HG02884 (cell line): ENCODE measurements around the gene ESF1.

Experiments
- ATAC-seq: cut with Tn5 transposase; IDR thresholded peaks from one replicate; pipeline ENCODE4 v1.9.1; 2021; ENCODE audit warnings: mild to moderate bottlenecking, moderate library complexity; ENCODE audit not compliant: unreplicated experiment

ESF1 gene

GRCh38 chr20:13784893-13785715 is at the start of gene ESF1, which contains the start of gene NDUFAF5:
Gene ESF1 (minus strand): TSS chr20:13784919. CDS start chr20:13783140, 1,779 bp downstream.
Gene NDUFAF5 (plus strand): TSS chr20:13785028. CDS start chr20:13785069, 41 bp downstream.
- ATAC-seq: peak; percentile 97

DNA sequence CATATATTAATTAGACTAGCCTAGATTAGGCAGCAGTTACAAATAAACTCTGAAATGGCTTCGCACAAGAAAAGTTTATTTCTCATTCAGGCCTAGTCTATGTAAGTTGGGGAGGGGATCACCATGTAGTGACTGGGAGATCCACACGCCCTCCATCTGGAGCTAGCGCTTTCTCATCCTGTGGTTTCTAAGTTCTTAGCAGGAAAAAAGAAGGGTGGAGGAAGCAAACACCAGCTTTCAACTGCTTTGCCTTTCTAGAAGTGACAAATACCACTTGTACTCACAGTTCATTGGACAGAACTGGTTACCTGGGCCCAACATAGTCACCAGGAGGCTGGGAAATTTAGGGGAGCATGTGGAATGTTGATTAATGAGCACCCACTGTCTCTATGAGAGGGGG is 46.8 kb upstream of the ESF1 start:
- no peak for ATAC-seq

GRCh38 chr20:13825465-13825864 is 40.7 kb upstream of the ESF1 start:
- ATAC-seq: no peak

DNA sequence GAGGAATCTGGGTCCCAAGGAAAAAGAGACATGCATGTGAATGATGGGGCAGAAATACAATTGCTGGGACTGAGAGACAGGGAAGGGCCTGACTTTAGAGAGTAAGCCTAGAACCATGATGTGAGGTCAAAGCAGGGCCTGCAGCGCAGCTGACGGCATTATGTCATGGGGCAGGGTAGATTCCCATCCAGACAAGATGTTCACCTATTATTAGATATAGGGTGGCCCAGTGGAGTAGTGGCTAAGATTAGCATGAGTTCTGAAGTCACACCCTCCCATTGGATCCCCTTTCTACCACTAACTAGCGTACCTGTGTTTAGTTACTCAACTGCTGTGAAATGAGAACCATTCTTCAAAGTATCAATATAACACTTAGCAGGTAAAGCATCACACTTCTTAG is 39.7 kb upstream of the ESF1 start:
- no peak for ATAC-seq

GRCh38 chr20:13822459-13822858 is 37.7 kb upstream of the ESF1 start:
- ATAC-seq: no peak

DNA sequence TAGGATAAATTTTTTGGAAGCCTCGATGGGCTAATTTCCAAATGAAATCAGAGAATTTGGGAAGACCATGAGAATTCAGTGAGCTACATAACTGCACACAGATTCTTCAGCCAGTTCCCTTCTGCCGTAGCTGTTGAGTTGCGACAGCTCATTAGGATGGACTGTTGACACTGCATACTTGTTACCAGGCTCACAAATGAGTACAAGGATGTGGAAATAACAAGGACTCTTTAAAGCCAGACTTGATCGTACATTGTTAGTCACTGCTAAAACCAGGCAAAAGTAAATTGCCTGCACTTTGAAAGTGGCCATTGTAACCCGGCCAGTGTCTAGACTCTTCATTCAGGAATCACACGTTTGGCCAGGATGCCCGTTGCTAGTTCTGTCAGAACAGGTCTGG is 37.2 kb upstream of the ESF1 start:
- ATAC-seq: no peak

DNA sequence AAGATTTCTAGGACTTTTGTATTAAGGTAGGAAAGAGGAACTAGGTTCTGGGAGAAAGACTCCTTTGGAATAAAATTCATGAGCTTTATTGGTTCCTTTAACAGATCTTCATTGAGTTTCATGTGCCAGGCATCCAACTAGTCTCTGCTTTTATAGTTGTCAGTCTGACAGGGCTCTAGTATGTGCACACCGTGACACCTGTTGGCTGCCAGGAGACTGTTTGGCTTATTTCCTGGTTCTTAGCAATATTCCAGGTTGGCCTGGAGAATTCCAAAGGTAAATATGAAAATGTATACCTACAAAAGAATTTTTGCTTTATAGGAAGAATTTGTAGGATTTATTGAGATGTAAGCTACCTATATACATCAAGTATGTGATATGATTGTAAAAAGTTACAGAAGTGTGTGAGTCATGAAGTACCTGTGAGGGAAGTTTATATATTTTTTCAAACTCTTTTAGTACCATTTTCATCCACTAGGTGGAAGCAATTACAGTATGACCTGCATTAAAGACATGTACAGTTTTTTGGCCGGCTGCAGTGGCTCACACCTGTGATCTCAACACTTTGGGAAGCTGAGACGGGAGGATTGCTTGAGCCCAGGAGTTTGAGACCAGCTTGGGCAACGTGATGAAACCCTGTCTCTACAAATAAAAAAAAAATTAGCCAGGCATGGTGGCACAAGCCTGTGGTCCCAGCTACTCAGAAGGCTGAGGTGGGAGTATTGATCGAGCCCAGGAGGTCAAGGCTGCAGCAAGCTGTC is 35.3 kb upstream of the ESF1 start:
- peak; percentile 80 for ATAC-seq

GRCh38 chr20:13817342-13817741 is 32.6 kb upstream of the ESF1 start:
- ATAC-seq: no peak

DNA sequence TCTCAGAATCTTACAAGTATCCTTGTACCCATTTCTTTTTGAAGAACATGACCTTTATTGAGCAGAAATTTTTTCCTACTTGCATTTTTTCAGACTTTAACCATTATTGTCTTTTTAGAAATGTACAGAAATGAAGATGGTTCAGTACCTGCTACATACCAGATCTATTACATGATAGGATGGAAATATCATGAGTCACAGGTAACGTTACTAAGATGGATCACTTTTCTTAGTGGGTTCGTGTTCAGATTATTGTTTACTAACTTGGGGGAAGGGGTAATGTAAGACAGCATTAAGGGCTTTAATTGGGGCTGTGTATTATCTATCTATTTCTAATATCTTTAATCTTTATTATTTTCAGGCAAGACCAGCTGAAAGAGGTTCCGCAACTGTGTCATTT is 32.0 kb upstream of the ESF1 start:
- no peak for ATAC-seq

- no peak for ATAC-seq
Observed at GRCh38 chr20:13814672-13815071, 30.0 kb upstream of the ESF1 start.

- no peak for ATAC-seq
Observed at GRCh38 chr20:13813910-13814309, 29.2 kb upstream of the ESF1 start.

DNA sequence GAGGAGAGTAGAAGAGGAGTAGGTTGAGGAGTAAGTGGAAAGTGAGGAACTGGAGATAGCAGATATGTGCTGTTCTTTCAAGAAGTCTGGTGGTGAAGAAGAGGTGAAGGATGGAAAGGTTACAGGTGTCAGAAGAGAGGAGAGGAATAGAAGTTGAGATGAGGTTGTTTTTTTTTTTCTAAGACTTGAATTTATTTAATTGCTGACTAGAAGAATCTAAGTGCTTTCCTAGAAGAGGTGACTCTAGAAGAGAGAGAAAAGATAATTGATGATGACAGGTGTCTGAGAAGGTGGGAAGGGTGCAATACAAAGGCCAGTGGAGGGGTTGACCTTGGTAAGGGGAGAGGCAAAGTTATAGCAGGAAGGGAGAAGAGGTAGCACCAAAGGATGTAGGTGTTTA is 25.7 kb upstream of the ESF1 start:
- no peak for ATAC-seq

DNA sequence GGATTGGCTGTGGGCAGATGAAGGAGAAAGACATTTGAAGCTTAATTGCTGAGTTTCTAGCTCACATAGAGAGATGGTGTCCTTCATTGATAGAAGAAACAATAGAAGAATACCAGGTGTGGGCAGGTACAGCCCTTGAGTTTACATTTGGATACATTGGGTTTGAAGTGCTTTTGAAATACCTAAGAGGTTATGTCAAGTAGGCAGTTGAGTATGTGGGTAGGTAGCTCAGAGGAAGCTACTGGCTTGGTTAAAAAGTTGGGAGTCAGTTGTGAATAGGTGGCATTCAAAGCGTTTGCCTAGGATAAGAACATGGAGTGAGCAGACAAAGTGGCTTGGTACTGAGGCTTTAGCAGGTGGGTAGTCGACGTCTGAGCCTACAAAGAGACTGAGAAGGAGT is 25.1 kb upstream of the ESF1 start:
- ATAC-seq: no peak

DNA sequence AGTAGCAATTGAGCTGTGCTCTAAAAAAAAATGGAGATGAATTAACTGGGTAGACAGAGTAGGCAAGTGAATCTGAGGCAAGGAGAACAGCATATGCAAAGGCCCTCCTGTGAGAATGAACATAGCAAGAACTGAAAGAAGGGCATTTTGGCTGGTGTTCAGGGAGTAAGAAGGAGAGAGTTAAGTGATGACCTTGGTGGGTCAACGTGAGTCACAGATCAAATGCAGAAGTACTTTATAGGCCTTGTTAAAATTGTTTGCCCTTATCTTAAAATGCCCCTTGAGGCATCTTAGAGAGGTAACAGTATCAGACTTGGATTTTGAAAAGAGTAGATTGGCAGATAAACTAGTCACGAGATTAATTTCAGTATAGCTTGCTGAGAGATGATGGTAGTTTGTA is 24.7 kb upstream of the ESF1 start:
- no peak for ATAC-seq

GRCh38 chr20:13800728-13801134 is 16.0 kb upstream of the ESF1 start:
- ATAC-seq: no peak

- ATAC-seq: no peak
Observed at GRCh38 chr20:13799974-13800373, 15.3 kb upstream of the ESF1 start.

DNA sequence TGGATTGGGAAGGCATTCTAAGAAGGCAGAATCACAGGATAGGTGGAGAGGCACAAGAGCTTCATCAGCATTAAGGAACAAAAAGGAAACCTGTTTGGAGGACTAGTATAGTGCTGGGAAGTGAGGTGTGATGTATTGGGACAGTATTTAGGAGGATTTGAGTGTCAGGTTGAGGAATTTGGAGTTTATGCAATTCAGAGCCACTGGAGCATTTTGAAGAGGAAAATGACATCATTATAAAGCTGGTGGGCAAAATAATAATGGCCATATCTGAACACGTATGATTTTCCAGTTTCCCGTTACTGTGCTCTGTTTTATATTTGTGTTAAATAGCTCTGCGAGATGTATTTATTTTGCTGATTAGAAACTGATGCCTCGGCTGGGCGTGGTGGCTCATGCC is 14.3 kb upstream of the ESF1 start:
- ATAC-seq: no peak

DNA sequence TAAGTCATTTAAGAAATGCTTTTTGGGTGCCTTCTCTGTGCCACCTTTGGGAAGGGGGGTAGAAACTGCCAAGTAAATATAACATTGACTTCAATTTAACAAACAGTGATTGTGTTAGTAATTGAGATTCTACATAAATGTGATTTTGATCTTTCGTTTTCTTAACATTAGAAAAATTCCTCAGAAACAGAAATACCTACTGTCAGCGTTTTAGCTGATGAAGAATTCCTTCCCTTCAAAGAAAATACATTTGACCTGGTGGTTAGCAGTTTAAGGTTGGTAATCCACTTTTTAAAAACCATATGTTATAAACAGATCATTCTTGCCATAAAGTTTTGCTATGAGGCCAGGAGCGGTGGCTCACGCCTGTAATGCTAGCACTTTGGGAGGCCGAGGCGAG is 9.9 kb upstream of the ESF1 start:
- ATAC-seq: no peak

DNA sequence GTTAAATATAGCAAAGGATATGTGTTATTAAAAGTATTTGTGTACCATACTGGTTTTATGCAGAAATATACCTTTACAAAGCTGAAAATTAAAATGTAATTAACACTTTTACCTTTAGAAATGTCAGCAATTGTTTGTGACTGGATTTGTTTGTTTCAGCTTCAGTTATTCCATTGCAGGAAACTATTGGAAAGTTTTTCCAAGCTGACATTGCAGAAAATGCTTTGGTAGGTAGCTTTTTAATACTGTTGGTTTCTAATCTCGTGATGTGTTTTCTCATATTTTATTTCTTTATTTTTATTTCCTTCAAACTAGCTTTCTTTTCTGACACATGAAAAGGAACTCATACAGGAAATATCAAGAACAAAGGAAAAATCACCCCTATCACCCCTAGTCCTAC is 8.3 kb upstream of the ESF1 start:
- ATAC-seq: no peak

- ATAC-seq: no peak
Observed at GRCh38 chr20:13791540-13792459, 7.1 kb upstream of the ESF1 start.

GRCh38 chr20:13790708-13791107 is 6.0 kb upstream of the ESF1 start:
- no peak for ATAC-seq
